ENCODE measurements around the gene HIGD1A.
A peak's percentile ranks its signal among the peaks of the same experiment; 100 is the strongest.

The HIGD1A gene

GRCh38 chr3:42800251-42800650 is 4.0 kb downstream of the HIGD1A start:
- no peak for DNase-seq (ENCODE audit: low read depth, low spot score)

- DNase-seq (ENCODE audit: low read depth, low spot score), result no peak
These were observed 4.9 kb downstream of the HIGD1A start for GRCh38 chr3:42799376-42799775.

DNA sequence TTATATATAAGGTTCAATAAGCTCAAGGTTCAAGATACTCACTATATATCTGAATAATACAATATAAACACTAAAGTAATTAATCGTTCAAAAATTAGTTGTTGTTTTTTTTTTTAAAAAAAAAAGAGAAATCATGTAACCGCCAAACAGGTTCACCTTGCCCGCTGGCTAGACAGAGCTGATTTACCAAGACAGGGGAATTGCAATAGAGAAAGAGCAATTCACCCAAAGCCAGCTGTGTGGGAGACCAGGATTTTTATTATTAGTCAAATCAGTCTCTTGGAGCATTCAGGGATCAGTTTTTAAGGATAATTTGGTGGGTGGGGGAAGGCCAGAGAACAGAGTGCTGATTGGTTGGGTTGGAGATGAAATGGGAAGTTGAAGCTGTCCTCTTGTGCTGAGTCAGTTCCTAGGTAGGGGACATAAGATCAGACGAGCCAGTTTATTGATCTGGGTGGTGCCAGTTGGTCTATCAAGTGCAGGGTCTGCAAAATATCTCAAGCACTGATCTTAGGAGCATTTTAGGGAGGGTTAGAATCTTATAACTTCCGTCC is 7.9 kb downstream of the HIGD1A start:
- DNase-seq (ENCODE audit: low read depth, low spot score), result no peak

DNA sequence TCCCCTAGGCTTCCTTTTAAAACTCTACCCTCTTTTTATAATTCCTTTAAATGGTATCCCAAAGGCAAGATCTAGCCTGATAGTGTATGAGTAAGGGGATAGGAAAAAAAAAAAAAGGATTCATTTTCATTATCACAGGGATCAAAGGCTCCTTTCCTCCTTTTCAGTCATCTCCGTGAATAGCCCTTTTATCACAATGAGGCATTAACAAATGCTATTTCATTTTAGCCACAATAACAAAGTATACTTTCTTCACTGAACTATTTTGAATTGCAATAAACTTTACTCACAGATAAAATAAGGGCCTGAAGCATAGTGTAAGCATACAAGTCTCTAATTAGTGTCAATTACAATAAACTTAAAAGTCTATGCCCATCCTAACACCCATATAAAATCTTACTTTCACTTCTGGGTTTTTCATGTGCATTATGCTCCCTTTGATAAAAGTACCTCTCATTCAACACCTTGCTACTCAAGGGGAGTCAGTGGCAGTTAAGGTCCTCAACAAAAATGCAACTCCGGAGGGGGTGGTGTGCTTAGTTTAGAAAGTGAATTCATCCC is 8.6 kb downstream of the HIGD1A start:
- DNase-seq (ENCODE audit: low read depth, low spot score), result no peak

GRCh38 chr3:42790714-42791229 is 13.5 kb downstream of the HIGD1A start:
- DNase-seq (ENCODE audit: low read depth, low spot score), result no peak

GRCh38 chr3:42786631-42787030 is 17.7 kb downstream of the HIGD1A start:
- DNase-seq (ENCODE audit: low read depth, low spot score), result no peak

GRCh38 chr3:42786212-42786611 is 18.1 kb downstream of the HIGD1A start:
- DNase-seq (ENCODE audit: low read depth, low spot score), result no peak

DNA sequence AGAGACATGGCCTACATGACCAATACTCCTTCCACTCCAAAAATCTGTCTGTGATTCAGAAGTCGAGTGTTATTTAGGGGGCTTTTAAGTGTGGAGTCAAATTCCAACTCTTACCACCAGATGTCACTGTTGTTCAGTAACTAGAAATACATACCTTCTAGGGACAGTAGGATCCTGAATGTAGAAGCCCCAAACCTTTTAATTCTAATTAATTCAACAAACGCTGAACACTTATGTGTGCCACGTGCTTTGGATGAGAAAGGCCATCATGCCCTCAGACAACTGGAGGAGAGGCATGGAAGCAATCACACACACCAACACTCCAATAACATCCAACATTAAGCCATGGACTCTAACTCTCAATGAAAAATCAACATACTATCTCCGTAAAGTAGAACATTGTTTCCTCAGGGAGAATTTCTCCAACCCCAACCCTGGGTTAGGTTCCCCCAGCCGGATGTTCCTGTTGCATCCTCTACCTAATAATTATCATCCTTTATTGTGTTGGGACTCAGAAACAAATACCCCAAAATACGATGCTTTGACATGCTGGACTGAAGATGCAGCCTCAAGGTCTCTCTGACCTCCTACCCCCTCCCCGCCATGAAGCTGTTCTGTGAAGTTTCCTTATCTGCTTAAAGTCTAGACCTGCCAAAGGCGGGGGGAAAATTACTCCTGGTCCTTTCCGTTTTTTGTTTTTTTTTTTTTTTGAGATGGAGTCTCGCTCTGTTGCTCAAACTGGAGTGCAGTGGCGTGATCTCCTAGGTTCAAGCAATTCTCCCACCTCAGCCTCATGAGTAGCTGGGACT is 23.2 kb downstream of the HIGD1A start:
- DNase-seq (ENCODE audit: low read depth, low spot score), result peak; percentile 29

DNA sequence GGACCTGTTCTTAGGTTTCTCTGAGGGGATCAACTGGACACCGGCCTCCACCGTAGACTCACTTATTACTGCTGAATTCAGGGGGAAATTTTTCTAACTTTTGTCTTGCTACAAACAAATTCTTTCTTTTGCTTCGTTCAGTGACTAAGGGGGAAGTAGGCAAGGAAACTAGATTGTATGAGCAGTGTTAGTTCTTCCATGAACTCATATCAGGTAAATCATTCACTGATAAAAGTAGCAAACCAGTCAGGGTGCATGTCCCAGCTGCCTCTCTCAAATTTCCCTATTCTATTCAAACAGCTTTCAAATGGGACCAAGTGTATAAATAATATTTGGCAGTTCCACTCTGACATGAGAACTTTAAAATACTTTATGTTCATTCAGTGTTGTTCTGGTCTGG is 23.9 kb downstream of the HIGD1A start:
- DNase-seq (ENCODE audit: low read depth, low spot score), result no peak

- no peak for DNase-seq (ENCODE audit: low read depth, low spot score)
These were observed 25.6 kb downstream of the HIGD1A start for GRCh38 chr3:42778644-42779043.

GRCh38 chr3:42773409-42773751 is 30.9 kb downstream of the HIGD1A start:
- DNase-seq (ENCODE audit: low read depth, low spot score), result no peak

- peak; percentile 49 for DNase-seq (ENCODE audit: low read depth, low spot score)
These were observed 31.5 kb downstream of the HIGD1A start, which contains the start of gene CCDC13 for GRCh38 chr3:42772670-42773408. CCDC13 (minus strand) TSS chr3:42773253; CDS start chr3:42758345, 14,908 bp downstream.

GRCh38 chr3:42771271-42771670 is 33.0 kb downstream of the HIGD1A start:
- no peak for DNase-seq (ENCODE audit: low read depth, low spot score)

- DNase-seq (ENCODE audit: low read depth, low spot score), result no peak
These were observed 34.7 kb downstream of the HIGD1A start for GRCh38 chr3:42769477-42770131.

DNA sequence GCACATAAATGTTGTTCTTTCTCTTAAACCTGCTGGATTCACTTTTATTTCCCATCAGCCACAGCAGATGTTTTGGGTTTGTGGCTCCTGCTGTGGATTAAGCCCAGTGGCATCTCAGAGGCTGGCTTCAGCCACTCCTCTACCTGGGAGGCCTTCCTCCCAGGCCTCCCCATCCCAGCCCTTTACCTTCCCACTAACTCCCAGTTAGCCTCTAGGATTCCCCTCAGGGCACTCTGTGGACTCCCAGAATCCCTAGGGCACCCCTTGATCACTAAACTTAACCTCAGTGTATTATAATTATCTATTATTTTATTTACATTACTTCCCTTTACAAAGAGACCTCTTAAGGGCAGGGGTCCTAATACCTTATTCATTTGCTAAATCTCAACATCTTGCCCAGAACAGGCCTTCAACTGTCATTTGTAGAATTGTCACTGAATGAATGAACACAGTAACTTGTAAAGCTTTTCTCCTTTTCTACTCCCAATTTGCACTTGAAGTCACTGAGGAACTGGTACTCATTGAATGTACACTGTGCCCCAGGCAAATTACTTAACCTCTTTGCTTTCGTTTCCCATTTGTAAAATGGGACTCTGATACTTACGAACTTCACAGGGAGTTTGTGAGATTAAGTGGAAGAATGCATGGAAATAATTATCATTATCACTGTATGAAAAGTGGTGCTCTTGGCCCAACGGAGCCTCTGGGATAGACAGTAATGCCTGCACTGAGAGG is 39.6 kb downstream of the HIGD1A start:
- DNase-seq (ENCODE audit: low read depth, low spot score), result no peak

- DNase-seq (ENCODE audit: low read depth, low spot score), result no peak
These were observed 40.2 kb downstream of the HIGD1A start for GRCh38 chr3:42764115-42764514.

DNA sequence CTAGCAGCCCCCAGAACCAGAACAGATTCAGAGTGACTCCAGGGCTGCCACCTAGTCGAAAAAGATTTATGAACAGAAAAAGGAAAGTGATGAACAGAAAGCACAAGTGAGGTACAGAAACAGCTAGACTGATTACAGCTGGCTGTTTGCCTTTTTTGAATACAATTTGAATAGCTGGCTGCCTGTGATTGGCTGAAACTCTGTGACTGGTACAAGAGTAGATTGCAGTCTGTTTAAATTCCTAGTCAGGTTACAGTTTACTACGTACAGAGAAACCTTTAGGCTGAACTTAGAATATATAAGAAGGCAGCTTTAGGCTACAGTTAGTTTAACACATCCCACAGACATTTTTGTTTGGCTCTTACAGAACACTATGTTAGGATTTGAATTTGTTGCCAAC is 41.3 kb downstream of the HIGD1A start:
- DNase-seq (ENCODE audit: low read depth, low spot score), result no peak

DNA sequence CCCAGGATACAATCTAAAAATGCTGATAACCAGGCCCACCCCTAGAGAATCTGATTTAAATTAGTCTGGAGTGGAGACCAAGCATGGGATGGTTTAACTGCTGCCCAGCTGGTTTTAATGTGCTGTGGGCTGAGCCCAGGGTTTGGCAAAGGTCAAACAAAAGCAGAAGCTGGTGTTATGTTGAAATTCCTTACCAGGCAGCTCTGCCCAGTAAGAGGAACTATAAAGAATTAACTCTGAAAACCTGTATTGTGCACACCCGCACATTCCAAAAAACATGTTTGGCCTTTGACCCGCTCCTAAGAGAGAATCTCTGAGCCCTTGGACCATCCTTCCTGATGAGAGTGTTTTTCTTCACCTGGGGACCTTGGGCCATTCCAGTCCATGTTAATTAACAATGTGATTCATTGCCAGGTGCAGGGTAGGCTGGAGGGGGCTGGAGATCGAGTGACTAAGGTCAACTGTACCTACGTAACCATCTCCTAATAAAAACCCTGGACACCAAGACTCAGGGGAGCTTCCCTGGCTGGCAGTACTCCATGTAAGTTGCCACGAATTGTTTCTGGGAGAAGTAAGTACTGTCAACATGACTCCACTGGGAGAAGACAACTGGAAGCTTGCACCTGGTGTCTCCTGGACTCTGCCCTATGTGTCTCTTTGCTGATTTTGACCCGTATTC is 42.1 kb downstream of the HIGD1A start:
- no peak for DNase-seq (ENCODE audit: low read depth, low spot score)

- no peak for DNase-seq (ENCODE audit: low read depth, low spot score)
These were observed 46.2 kb downstream of the HIGD1A start for GRCh38 chr3:42758126-42758525.

- DNase-seq (ENCODE audit: low read depth, low spot score), result no peak
These were observed 47.5 kb downstream of the HIGD1A start for GRCh38 chr3:42756681-42757213.
